Uterus (tissue), 4 donors: ENCODE data around the gene TAP1. TPM values are rescaled to one million over a fixed set of nuclear protein-coding genes. Genes with fewer than 3 reads are reported as not detected.

Source experiments
- DNase-seq, 2 donors: peaks; one replicate each; pipeline ENCODE4 v3.0.0-alpha.2; 2019 to 2020
- H3K27ac ChIP-seq, 2 donors: fragments of 200-600 bp; sonication (generic); 1 replicate in 1 of 2; 2 replicates in 1 of 2; pipeline ENCODE4 v1.5.1; 2016 to 2018
- H3K27me3 ChIP-seq, 2 donors: fragments of 200-600 bp; sonication (generic); one replicate each; pipeline ENCODE4 v1.5.1; 2018 to 2019; ENCODE audit warnings: control low read depth in 1 of 2
- H3K36me3 ChIP-seq, 2 donors: fragments of 200-600 bp; sonication (generic); one replicate each; pipeline ENCODE4 v1.5.1; 2019; ENCODE audit warnings: control low read depth in 1 of 2
- H3K4me1 ChIP-seq, 2 donors: fragments of 200-600 bp; sonication (generic); one replicate each; pipeline ENCODE4 v1.5.1; 2018 to 2019; ENCODE audit warnings: control low read depth in 1 of 2
- H3K4me3 ChIP-seq, 2 donors: fragments of 200-600 bp; sonication (generic); 1 replicate in 1 of 2; 2 replicates in 1 of 2; pipeline ENCODE4 v1.5.1; 2018 to 2019; ENCODE audit warnings: mild to moderate bottlenecking in 1 of 2
- H3K9me3 ChIP-seq, 2 donors: fragments of 200-600 bp; sonication (generic); one replicate each; pipeline ENCODE4 v1.5.1; 2019; ENCODE audit warnings: control low read depth in 1 of 2
- CTCF ChIP-seq, 4 experiments: fragments of 200-600 bp in 2 of 4; fragments of 450-650 bp in 2 of 4; sonication (generic) in 2 of 4; IDR thresholded peaks; one replicate each; pipeline ENCODE4 v1.5.1; 2016 to 2019; ENCODE audit warnings: antibody characterized with exemption in 4 of 4, mild to moderate bottlenecking in 2 of 4, moderate library complexity in 1 of 4
- POLR2A ChIP-seq, 2 donors: fragments of 450-650 bp; IDR thresholded peaks; one replicate each; pipeline ENCODE4 v1.6.1; 2016; ENCODE audit warnings: antibody characterized with exemption in 2 of 2, mild to moderate bottlenecking in 1 of 2, moderate library complexity in 1 of 2
- intact Hi-C: fragments of 100-400 bp; cut with DNase I; formaldehyde crosslinking; loops from one replicate; pipeline ENCODE4 v1.15.1; 2023; ENCODE audit warnings: low total_unique reads
- total RNA-seq, 4 donors: library from RNA; depleted of rRNA in 3 of 4; stranded (reverse); fragments of >200 nt in 3 of 4; gene quantifications; one replicate each; pipeline versions ENCODE4 v1.1.0 to v1.2.4, GENCODE V29; 2014 to 2023
- donor health status: DM: yes; HTN: yes; CAD: no.

The TAP1 gene
- total RNA-seq, result 10 to 100 TPM; 18.2 to 62.2 (median 26.5) TPM

GRCh38 chr6:32853541-32854375 is at the start of gene TAP1, which contains the start of gene PSMB9:
TAP1 (minus strand) TSS chr6:32853704; CDS start chr6:32853636, 68 bp downstream.
PSMB9 (plus strand) TSS chr6:32854192; CDS start chr6:32854230, 38 bp downstream.
- intact Hi-C loops, result no loop called here
- Histone ChIP-seq H3K4me1 (peaks cover 7 to 9% of the 10 kb centered on the region in 2 donors), H3K4me3 (peak within 1 kb of the TSS; percentile 61 to 87), H3K36me3 (no peaks in the 10 kb centered on the region), H3K27ac (peak within 1 kb of the TSS; percentile 97 to 99), H3K9me3 (no peaks in the 10 kb centered on the region), H3K27me3 (no peaks in the 10 kb centered on the region)
- TF ChIP-seq CTCF (IDR thresholded peaks at IDR 0.05), result peak; percentile 88 to 95 (median 92)
- TF ChIP-seq POLR2A (IDR thresholded peaks at IDR 0.05), result peak; percentile 94
- DNase-seq, result peak; percentile 95 to 97

- Histone ChIP-seq H3K9me3 (no peaks in the 10 kb centered on the region), H3K27ac (peak overlapping the region; percentile 86 to 93), H3K4me3 (peak overlapping the region; percentile 45 to 68), H3K36me3 (no peaks in the 10 kb centered on the region), H3K27me3 (no peaks in the 10 kb centered on the region), H3K4me1 (peaks cover 0 to 4% of the 10 kb centered on the region in 2 donors)
- DNase-seq, result no peak
- intact Hi-C loops, result loop anchor here (5.0 kb wide), 1 partner anchor 92 kb away; no protein-coding TSS in a partner anchor
- TF ChIP-seq POLR2A (IDR thresholded peaks at IDR 0.05) (no peak), CTCF (IDR thresholded peaks at IDR 0.05) (no peak)
Measured at GRCh38 chr6:32895006-32895345, 41.5 kb upstream of the TAP1 start.

- Histone ChIP-seq H3K4me1 (peaks cover 0 to 4% of the 10 kb centered on the region in 2 donors), H3K36me3 (no peaks in the 10 kb centered on the region), H3K9me3 (no peaks in the 10 kb centered on the region), H3K4me3 (peak overlapping the region; percentile 45 to 68), H3K27me3 (no peaks in the 10 kb centered on the region), H3K27ac (peak overlapping the region; percentile 86 to 93)
- TF ChIP-seq POLR2A (IDR thresholded peaks at IDR 0.05), result peak; percentile 79 to 82
- TF ChIP-seq CTCF (IDR thresholded peaks at IDR 0.05), result peak in 2 of 4 experiments; percentile 8 to 23
- intact Hi-C loops, result loop anchor here (5.0 kb wide), 1 partner anchor 93 kb away; no protein-coding TSS in a partner anchor
- peak; percentile 92 to 96 for DNase-seq
Measured at GRCh38 chr6:32894085-32895005, 40.8 kb upstream of the TAP1 start.

- Histone ChIP-seq H3K9me3 (no peaks in the 10 kb centered on the region), H3K27ac (no peak overlapping the region), H3K27me3 (no peaks in the 10 kb centered on the region), H3K4me1 (peaks cover 0 to 12% of the 10 kb centered on the region in 2 donors), H3K4me3 (no peak overlapping the region), H3K36me3 (no peaks in the 10 kb centered on the region)
- no peak for DNase-seq
- intact Hi-C loops, result no loop called here
- TF ChIP-seq CTCF (IDR thresholded peaks at IDR 0.05) (no peak), POLR2A (IDR thresholded peaks at IDR 0.05) (no peak)
Measured at GRCh38 chr6:32890831-32891230, 37.3 kb upstream of the TAP1 start.
